HEK293 (cell line): ENCODE data around the gene CLEC2D.

Experiments used
- AEBP2 ChIP-seq: fragments of 450-650 bp; formaldehyde crosslinking; IDR thresholded peaks from 2 replicates; pipeline ENCODE4 v1.5.1; 2016; ENCODE audit warnings: missing biosample characterization, missing genetic modification characterization, borderline replicate concordance
- EGR2 ChIP-seq: fragments of 450-650 bp; formaldehyde crosslinking; IDR thresholded peaks from 2 replicates; pipeline ENCODE4 v1.5.1; 2016; ENCODE audit warnings: low read depth, missing biosample characterization, missing genetic modification characterization
- GLIS2 ChIP-seq: fragments of 450-650 bp; formaldehyde crosslinking; IDR thresholded peaks from 2 replicates; pipeline ENCODE4 v1.5.1; 2016; ENCODE audit warnings: missing biosample characterization, missing genetic modification characterization
- HOXA7 ChIP-seq: sonication (generic); formaldehyde crosslinking; IDR thresholded peaks from 2 replicates; pipeline ENCODE4 v1.8.1; 2022; ENCODE audit warnings: missing genetic modification reagents, borderline replicate concordance
- KLF10 ChIP-seq: fragments of 450-650 bp; IDR thresholded peaks from 2 replicates; pipeline ENCODE4 v1.5.1; 2018; ENCODE audit warnings: missing biosample characterization, mild to moderate bottlenecking, missing genetic modification characterization
- PBX3 ChIP-seq: sonication (generic); formaldehyde crosslinking; IDR thresholded peaks from 2 replicates; pipeline ENCODE4 v1.8.1; 2022; ENCODE audit warnings: mild to moderate bottlenecking, moderate library complexity, missing genetic modification reagents
- SETDB1 ChIP-seq: IDR thresholded peaks from one replicate; pipeline ENCODE4 v1.6.1; 2017; ENCODE audit warnings: mild to moderate bottlenecking, low read length, moderate library complexity, mixed read lengths; ENCODE audit not compliant: insufficient read length
- TRIM28 ChIP-seq: IDR thresholded peaks from 2 replicates; pipeline ENCODE4 v1.6.1; 2011; ENCODE audit warnings: low read length, control low read depth, borderline replicate concordance
- YY1 ChIP-seq: fragments of 450-650 bp; formaldehyde crosslinking; IDR thresholded peaks from 2 replicates; pipeline ENCODE4 v1.5.1; 2018; ENCODE audit warnings: missing biosample characterization, missing genetic modification characterization
- ZBTB10 ChIP-seq: fragments of 450-650 bp; formaldehyde crosslinking; IDR thresholded peaks from 2 replicates; pipeline ENCODE4 v1.5.1; 2016; ENCODE audit warnings: missing biosample characterization, missing genetic modification characterization
- ZBTB21 ChIP-seq: fragments of 450-650 bp; formaldehyde crosslinking; IDR thresholded peaks from 2 replicates; pipeline ENCODE4 v1.5.1; 2017; ENCODE audit warnings: missing biosample characterization, missing genetic modification characterization
- ZNF18 ChIP-seq: fragments of 450-650 bp; formaldehyde crosslinking; IDR thresholded peaks from 2 replicates; pipeline ENCODE4 v1.5.1; 2016; ENCODE audit warnings: missing biosample characterization, missing genetic modification characterization
- ZNF2 ChIP-seq: fragments of 450-650 bp; formaldehyde crosslinking; IDR thresholded peaks from 2 replicates; pipeline ENCODE4 v1.5.1; 2016; ENCODE audit warnings: missing biosample characterization, missing genetic modification characterization
- ZNF214 ChIP-seq: fragments of 450-650 bp; formaldehyde crosslinking; IDR thresholded peaks from 2 replicates; pipeline ENCODE4 v1.5.1; 2017; ENCODE audit warnings: missing biosample characterization, mild to moderate bottlenecking, missing genetic modification characterization, borderline replicate concordance
- ZNF221 ChIP-seq: fragments of 450-650 bp; formaldehyde crosslinking; IDR thresholded peaks from 2 replicates; pipeline ENCODE4 v1.5.1; 2017; ENCODE audit warnings: missing biosample characterization, missing genetic modification characterization, borderline replicate concordance
- ZNF23 ChIP-seq: fragments of 450-650 bp; formaldehyde crosslinking; IDR thresholded peaks from 2 replicates; pipeline ENCODE4 v1.5.1; 2016; ENCODE audit warnings: missing biosample characterization, missing genetic modification characterization, borderline replicate concordance
- ZNF274 ChIP-seq, 2 experiments: fragments of 200-500 bp in 1 of 2; fragments of 450-650 bp in 1 of 2; sonication (Bioruptor generic) in 1 of 2; formaldehyde crosslinking in 1 of 2; IDR thresholded peaks; 2 replicates each; pipeline versions ENCODE4 v1.5.1 to v1.6.1; 2014 to 2016; ENCODE audit warnings: borderline replicate concordance in 1 of 2, inconsistent platforms in 1 of 2, low read length in 1 of 2, missing biosample characterization in 1 of 2, missing genetic modification characterization in 1 of 2
- ZNF302 ChIP-seq: fragments of 450-650 bp; formaldehyde crosslinking; IDR thresholded peaks from 2 replicates; pipeline ENCODE4 v1.5.1; 2016; ENCODE audit warnings: missing biosample characterization, missing genetic modification characterization, low read depth
- ZNF341 ChIP-seq: fragments of 450-650 bp; formaldehyde crosslinking; IDR thresholded peaks from 2 replicates; pipeline ENCODE4; 2016; ENCODE audit warnings: low read depth, missing biosample characterization, missing genetic modification characterization
- ZNF366 ChIP-seq: fragments of 450-650 bp; formaldehyde crosslinking; conservative IDR thresholded peaks from 2 replicates; pipeline ENCODE4 v1.5.1; 2016; ENCODE audit warnings: missing biosample characterization, missing genetic modification characterization
- ZNF404 ChIP-seq: fragments of 450-650 bp; formaldehyde crosslinking; IDR thresholded peaks from 2 replicates; pipeline ENCODE4 v1.5.1; 2017; ENCODE audit warnings: missing biosample characterization, missing genetic modification characterization
- ZNF423 ChIP-seq: fragments of 450-650 bp; formaldehyde crosslinking; IDR thresholded peaks from 2 replicates; pipeline ENCODE4 v1.5.1; 2016; ENCODE audit warnings: missing biosample characterization, missing genetic modification characterization
- ZNF510 ChIP-seq: fragments of 450-650 bp; formaldehyde crosslinking; IDR thresholded peaks from 2 replicates; pipeline ENCODE4 v1.5.1; 2018; ENCODE audit warnings: mild to moderate bottlenecking, missing genetic modification characterization, missing biosample characterization; ENCODE audit not compliant: insufficient replicate concordance
- ZNF596 ChIP-seq: fragments of 450-650 bp; IDR thresholded peaks from 2 replicates; pipeline ENCODE4 v1.5.0; 2018; ENCODE audit warnings: missing biosample characterization, mild to moderate bottlenecking, missing genetic modification characterization, moderate library complexity
- ZNF600 ChIP-seq: fragments of 450-650 bp; formaldehyde crosslinking; IDR thresholded peaks from 2 replicates; pipeline ENCODE4 v1.5.1; 2016; ENCODE audit warnings: missing biosample characterization, missing genetic modification characterization
- ZNF610 ChIP-seq: fragments of 450-650 bp; formaldehyde crosslinking; IDR thresholded peaks from 2 replicates; pipeline ENCODE4 v1.5.1; 2016; ENCODE audit warnings: missing biosample characterization, missing genetic modification characterization, borderline replicate concordance
- ZNF621 ChIP-seq: fragments of 450-650 bp; formaldehyde crosslinking; IDR thresholded peaks from 2 replicates; pipeline ENCODE4 v1.5.1; 2017; ENCODE audit warnings: missing biosample characterization, missing genetic modification characterization
- ZNF654 ChIP-seq: fragments of 450-650 bp; formaldehyde crosslinking; IDR thresholded peaks from 2 replicates; pipeline ENCODE4 v1.5.1; 2016; ENCODE audit warnings: low read depth, missing biosample characterization, missing genetic modification characterization
- ZNF670 ChIP-seq: fragments of 450-650 bp; formaldehyde crosslinking; IDR thresholded peaks from 2 replicates; pipeline ENCODE4 v1.5.1; 2016; ENCODE audit warnings: missing biosample characterization, missing genetic modification characterization, low read depth
- ZNF677 ChIP-seq: fragments of 450-650 bp; IDR thresholded peaks from 2 replicates; pipeline ENCODE4 v1.5.0; 2018; ENCODE audit warnings: missing biosample characterization, mild to moderate bottlenecking, missing genetic modification characterization, moderate library complexity
- ZNF792 ChIP-seq: fragments of 450-650 bp; formaldehyde crosslinking; IDR thresholded peaks from 2 replicates; pipeline ENCODE4 v1.5.1; 2016; ENCODE audit warnings: missing biosample characterization, missing genetic modification characterization
- ZNF837 ChIP-seq: fragments of 450-650 bp; formaldehyde crosslinking; IDR thresholded peaks from 2 replicates; pipeline ENCODE4 v1.5.1; 2016; ENCODE audit warnings: missing biosample characterization, missing genetic modification characterization
- ZNF843 ChIP-seq: fragments of 450-650 bp; formaldehyde crosslinking; IDR thresholded peaks from 2 replicates; pipeline ENCODE4 v1.5.1; 2016; ENCODE audit warnings: missing biosample characterization, missing genetic modification characterization
- ZSCAN16 ChIP-seq: fragments of 450-650 bp; formaldehyde crosslinking; IDR thresholded peaks from 2 replicates; pipeline ENCODE4 v1.5.1; 2016; ENCODE audit warnings: missing biosample characterization, missing genetic modification characterization

Gene CLEC2D

GRCh38 chr12:9647825-9648700 lies 21.4 kb upstream of the CLEC2D start (continued):
- TF ChIP-seq ZNF366 (peak; percentile 72), ZNF837 (tag by site-specific recombination) (no peak), ZNF843 (tag by site-specific recombination) (no peak), ZNF404 (no peak), ZNF610 (tag by site-specific recombination) (no peak; the same call in 1 of the 2 replicates), EGR2 (tag by site-specific recombination) (peak; percentile 76), ZNF423 (tag by site-specific recombination) (peak; percentile 23; the same call in 1 of the 2 replicates), TRIM28 (0 out of 2 replicates have a peak, but pooled peaks have one; percentile 53), ZBTB10 (tag by site-specific recombination) (peak; percentile 26; the same call in 1 of the 2 replicates), ZNF596 (tag by site-specific recombination) (no peak), YY1 (tag by site-specific recombination) (no peak), KLF10 (tag by site-specific recombination) (peak; percentile 94), ZNF2 (no peak), AEBP2 (tag by site-specific recombination) (no peak), ZNF23 (tag by site-specific recombination) (no peak), ZNF18 (tag by site-specific recombination) (no peak), ZNF677 (tag by site-specific recombination) (no peak), PBX3 (CRISPR knock-in tag) (no peak; the same call in 1 of the 2 replicates), ZNF302 (no peak), ZNF274 (IDR thresholded peaks at IDR 0.05; ENCODE audit: low read length) (no peak), ZNF274 (tag by site-specific recombination; IDR thresholded peaks at IDR 0.05; ENCODE audit: borderline replicate concordance) (no peak), ZNF600 (no peak), ZNF792 (tag by site-specific recombination) (no peak), GLIS2 (peak; percentile 96), ZBTB21 (tag by site-specific recombination) (no peak), ZNF654 (tag by site-specific recombination) (no peak), ZNF214 (tag by site-specific recombination) (no peak), ZNF221 (no peak), ZNF621 (tag by site-specific recombination) (no peak), HOXA7 (CRISPR knock-in tag) (no peak), ZNF670 (no peak), SETDB1 (no peak), ZNF510 (tag by site-specific recombination) (no peak), ZNF341 (peak; percentile 98), ZSCAN16 (tag by site-specific recombination) (no peak)
